Activated naive CD4-positive, alpha-beta T cell treated with anti-CD3 and anti-CD28 coated beads, Interleukin-2, amount 50 U/mL, for 24 hours (primary cell): ENCODE results near the gene ABTB2.
"Not testable (repeated sequence)": the region's sequence is repeated elsewhere in the genome, so short reads cannot be mapped to it uniquely, and the experiment has no call there.

Experiments used
- H3K27ac Mint-ChIP-seq: one replicate; pipeline ENCODE4 v1.8.0; 2021; ENCODE audit warnings: mild to moderate bottlenecking, mixed read lengths
- H3K27me3 Mint-ChIP-seq: one replicate; pipeline ENCODE4 v1.8.0; 2021; ENCODE audit warnings: mixed read lengths
- H3K36me3 Mint-ChIP-seq: one replicate; pipeline ENCODE4 v1.8.0; 2021; ENCODE audit warnings: mixed read lengths
- H3K4me1 Mint-ChIP-seq: one replicate; pipeline ENCODE4 v1.8.0; 2021; ENCODE audit warnings: mixed read lengths
- H3K4me3 Mint-ChIP-seq: one replicate; pipeline ENCODE4 v1.8.0; 2021; ENCODE audit warnings: mild to moderate bottlenecking, mixed read lengths
- H3K9me3 Mint-ChIP-seq: one replicate; pipeline ENCODE4 v1.8.0; 2021; ENCODE audit warnings: mixed read lengths

Gene ABTB2

DNA sequence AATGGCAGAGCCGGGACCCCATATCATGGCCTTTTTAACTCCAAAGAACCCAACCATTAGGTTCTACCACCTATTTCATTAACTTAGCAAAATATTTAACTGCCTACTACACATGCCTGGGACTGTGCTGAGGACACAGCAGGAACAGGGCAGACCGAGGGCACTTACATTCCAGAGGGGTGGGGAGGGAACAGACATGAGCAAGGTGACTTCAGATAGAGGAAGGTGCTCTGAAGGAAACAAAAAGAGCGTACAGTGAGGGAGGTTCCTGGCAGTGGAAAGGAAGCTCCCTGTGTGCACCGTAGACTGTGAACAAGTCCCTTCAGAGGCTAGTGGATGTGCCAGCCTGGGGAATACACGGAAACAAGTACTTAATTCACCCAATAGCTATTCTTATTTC, 169.6 kb downstream of the ABTB2 start:
- Mint-ChIP-seq H3K9me3 (no peaks in the 10 kb centered on the region), H3K27ac (peak overlapping the region; percentile 21), H3K36me3 (no peaks in the 10 kb centered on the region), H3K27me3 (no peaks in the 10 kb centered on the region), H3K4me3 (no peak overlapping the region), H3K4me1 (no peaks in the 10 kb centered on the region)

DNA sequence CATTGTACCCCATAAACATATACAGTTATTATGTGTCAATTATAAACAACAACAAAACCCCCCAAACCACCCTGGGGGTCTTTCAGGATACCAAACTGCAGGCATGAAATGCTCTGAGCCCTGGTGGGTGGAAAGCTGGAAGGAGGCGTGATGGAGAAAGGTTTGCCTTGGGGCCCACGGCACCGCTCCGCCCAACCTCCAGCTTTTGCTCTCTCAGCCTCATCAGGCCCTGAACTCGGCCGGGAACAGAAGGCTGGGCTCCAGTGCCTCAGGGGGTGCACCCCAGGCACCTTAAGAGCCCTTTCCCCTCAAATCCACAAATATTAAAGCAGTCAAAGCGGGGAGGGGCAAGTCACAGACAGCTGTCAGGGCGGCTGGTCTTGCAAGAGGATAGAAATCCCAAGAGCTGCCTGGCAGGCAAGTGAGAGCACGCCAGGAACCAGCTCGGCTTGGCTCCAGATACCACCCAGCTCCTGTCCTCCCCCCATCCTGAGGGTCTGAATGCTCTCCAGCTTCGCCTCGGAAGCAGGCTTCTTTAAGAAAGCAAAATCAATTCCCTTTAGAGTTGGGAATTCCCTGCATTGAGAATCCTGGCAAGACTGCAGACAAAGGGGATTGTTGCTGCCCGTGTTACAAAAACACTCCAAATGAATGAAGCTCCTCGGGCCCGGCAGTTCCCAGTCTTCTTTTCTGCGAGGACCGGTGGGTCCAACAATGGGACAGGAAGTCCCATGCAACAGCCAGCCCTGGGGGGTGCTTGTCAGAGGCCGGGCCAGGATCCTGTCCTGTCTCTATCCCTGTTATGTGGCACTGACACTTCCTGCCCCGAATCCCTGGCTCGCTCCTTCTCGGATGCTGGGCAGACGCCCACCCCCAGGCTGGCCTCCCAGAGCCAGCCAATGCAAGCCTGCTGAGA, 171.6 kb downstream of the ABTB2 start:
- Mint-ChIP-seq H3K9me3 (no peaks in the 10 kb centered on the region), H3K4me1 (peaks cover 3% of the 10 kb centered on the region), H3K27ac (no peak overlapping the region)

GRCh38 chr11:34184505-34185015, 173.2 kb downstream of the ABTB2 start:
- no peak overlapping the region for H3K4me3 Mint-ChIP-seq
- no peak overlapping the region for H3K27ac Mint-ChIP-seq
- H3K9me3 Mint-ChIP-seq, result no peaks in the 10 kb centered on the region
- peaks cover 3% of the 10 kb centered on the region for H3K4me1 Mint-ChIP-seq
- no peaks in the 10 kb centered on the region for H3K27me3 Mint-ChIP-seq
- no peaks in the 10 kb centered on the region for H3K36me3 Mint-ChIP-seq

More for the DNA sequence above, 171.6 kb downstream of the ABTB2 start:
- Mint-ChIP-seq H3K27me3 (no peaks in the 10 kb centered on the region), H3K4me3 (no peak overlapping the region), H3K36me3 (no peaks in the 10 kb centered on the region)

DNA sequence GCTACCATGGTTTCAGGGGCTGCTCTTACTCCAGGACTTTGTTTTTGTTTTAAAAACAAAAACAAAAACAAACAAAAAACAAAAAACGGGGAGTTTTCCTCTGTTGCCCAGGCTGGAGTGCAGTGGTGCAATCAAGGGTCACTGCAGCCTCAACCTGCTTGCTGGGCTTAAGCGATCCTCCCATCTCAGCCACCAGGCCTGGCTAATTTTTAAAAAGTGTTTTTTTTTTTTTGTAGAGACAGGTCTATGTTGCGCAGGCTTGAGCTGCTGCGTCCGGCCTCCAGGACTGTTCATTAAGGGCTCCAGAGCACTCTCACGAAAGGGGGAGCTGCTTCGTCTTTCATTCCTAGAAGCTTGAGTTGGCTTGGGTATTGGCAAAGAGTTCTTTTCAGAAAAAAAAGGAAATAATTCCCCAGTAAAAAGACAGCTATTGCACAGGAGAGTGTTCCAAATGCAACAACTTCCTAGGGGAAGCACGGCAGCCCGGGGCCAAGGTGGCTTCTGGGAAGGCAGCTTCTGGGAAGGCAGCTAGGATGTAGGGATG, 173.9 kb downstream of the ABTB2 start:
- H3K4me3 Mint-ChIP-seq, result no peak overlapping the region
- no peaks in the 10 kb centered on the region for H3K36me3 Mint-ChIP-seq
- H3K4me1 Mint-ChIP-seq, result peaks cover 3% of the 10 kb centered on the region
- H3K27me3 Mint-ChIP-seq, result no peaks in the 10 kb centered on the region
- no peak overlapping the region for H3K27ac Mint-ChIP-seq
- H3K9me3 Mint-ChIP-seq, result no peaks in the 10 kb centered on the region

- Mint-ChIP-seq H3K4me3 (no peak overlapping the region), H3K36me3 (no peaks in the 10 kb centered on the region), H3K27ac (no peak overlapping the region), H3K9me3 (no peaks in the 10 kb centered on the region), H3K4me1 (peaks cover 3% of the 10 kb centered on the region), H3K27me3 (no peaks in the 10 kb centered on the region)
These were observed 174.7 kb downstream of the ABTB2 start for GRCh38 chr11:34182921-34183685.

- Mint-ChIP-seq H3K9me3 (no peaks in the 10 kb centered on the region), H3K4me3 (no peak overlapping the region), H3K27ac (no peak overlapping the region), H3K27me3 (no peaks in the 10 kb centered on the region), H3K36me3 (no peaks in the 10 kb centered on the region), H3K4me1 (peaks cover 3% of the 10 kb centered on the region)
These were observed 175.4 kb downstream of the ABTB2 start for GRCh38 chr11:34182425-34182824.

GRCh38 chr11:34181856-34182405, 175.9 kb downstream of the ABTB2 start:
- no peaks in the 10 kb centered on the region for H3K9me3 Mint-ChIP-seq
- H3K27ac Mint-ChIP-seq, result no peak overlapping the region
- no peaks in the 10 kb centered on the region for H3K27me3 Mint-ChIP-seq
- H3K4me1 Mint-ChIP-seq, result peaks cover 3% of the 10 kb centered on the region
- H3K4me3 Mint-ChIP-seq, result no peak overlapping the region
- H3K36me3 Mint-ChIP-seq, result no peaks in the 10 kb centered on the region

DNA sequence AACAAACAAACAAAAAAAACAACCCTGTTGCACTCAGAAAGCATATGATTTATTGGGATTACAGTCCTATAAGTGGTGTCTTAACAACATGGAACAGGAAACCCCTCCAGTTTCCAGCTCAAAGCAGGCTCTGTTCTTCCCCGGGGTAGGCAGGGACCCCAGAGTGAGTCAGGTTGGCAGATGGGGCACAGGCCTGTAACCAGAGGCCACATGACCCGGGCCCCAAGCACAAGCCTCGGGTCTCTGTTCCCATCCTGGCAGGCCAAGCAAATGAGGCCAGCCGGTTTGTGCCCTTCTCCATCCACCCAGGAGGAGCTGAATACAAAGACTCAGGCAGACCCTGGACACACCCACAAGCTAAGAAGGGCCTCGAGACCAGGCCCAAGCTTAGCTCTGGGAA, 176.6 kb downstream of the ABTB2 start:
- Mint-ChIP-seq H3K27me3 (no peaks in the 10 kb centered on the region), H3K36me3 (no peaks in the 10 kb centered on the region), H3K9me3 (no peaks in the 10 kb centered on the region), H3K4me1 (peaks cover 3% of the 10 kb centered on the region), H3K4me3 (no peak overlapping the region), H3K27ac (no peak overlapping the region)

DNA sequence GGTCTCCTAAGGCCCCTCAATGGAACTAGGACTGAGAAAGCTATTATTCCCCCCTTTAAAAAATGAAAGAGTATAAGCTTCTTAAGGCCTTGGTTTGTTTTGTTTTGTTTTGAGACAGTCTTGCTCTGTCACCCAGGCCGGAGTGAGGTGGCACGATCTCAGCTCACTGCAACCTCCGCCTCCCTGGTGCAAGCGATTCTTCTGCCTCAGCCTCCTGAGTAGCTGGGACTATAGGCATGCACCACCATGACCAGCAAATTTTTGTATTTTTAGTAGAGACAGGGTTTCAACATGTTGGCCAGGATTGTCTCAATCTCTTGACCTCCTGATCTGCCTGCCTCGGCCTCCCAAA, 177.0 kb downstream of the ABTB2 start:
- not testable (repeated sequence) for H3K4me1 Mint-ChIP-seq, H3K36me3 Mint-ChIP-seq, H3K4me3 Mint-ChIP-seq, H3K27ac Mint-ChIP-seq, H3K9me3 Mint-ChIP-seq, H3K27me3 Mint-ChIP-seq

DNA sequence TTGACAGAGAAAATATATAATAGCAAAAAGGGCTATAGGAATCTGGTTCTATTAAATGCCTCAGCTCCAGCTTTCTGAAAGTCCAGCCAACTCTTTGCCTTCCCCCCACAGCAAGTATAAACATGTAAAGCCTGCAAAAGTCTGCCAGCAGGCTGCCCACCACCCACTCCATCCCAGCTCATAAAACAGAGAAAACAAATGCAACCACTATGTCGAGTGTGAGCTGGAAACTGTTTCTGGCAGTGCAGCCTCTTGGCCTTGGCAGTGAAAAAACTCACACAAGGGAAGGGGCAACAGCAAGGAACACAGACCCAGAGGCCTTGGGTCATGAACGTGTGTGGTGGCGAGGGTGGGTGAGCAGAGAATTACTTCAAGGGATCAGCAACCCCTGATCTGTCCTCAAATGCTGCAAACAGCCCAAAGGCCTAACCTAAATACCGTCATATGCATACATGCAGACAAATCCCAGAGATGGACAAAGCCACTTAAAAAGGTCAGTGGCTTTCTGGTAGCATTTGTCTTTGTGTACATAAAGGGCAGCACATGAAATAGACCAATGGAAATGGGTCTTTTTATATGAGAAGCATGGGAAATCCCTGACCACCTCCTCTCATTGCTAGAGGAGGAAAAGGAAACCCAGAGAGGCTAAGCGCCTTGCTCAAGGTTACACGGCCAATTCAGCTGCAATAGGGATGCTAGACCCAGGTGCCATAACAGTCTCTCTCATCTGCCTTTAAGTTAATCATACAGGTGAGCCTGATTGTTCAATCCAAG, 177.6 kb downstream of the ABTB2 start:
- no peaks in the 10 kb centered on the region for H3K9me3 Mint-ChIP-seq
- H3K36me3 Mint-ChIP-seq, result no peaks in the 10 kb centered on the region
- peaks cover 3% of the 10 kb centered on the region for H3K4me1 Mint-ChIP-seq
- H3K27ac Mint-ChIP-seq, result no peak overlapping the region
- no peaks in the 10 kb centered on the region for H3K27me3 Mint-ChIP-seq
- no peak overlapping the region for H3K4me3 Mint-ChIP-seq

- H3K4me3 Mint-ChIP-seq, result no peak overlapping the region
- no peaks in the 10 kb centered on the region for H3K9me3 Mint-ChIP-seq
- no peaks in the 10 kb centered on the region for H3K27me3 Mint-ChIP-seq
- H3K27ac Mint-ChIP-seq, result no peak overlapping the region
- no peaks in the 10 kb centered on the region for H3K36me3 Mint-ChIP-seq
- H3K4me1 Mint-ChIP-seq, result peaks cover 3% of the 10 kb centered on the region
These were observed 178.7 kb downstream of the ABTB2 start for GRCh38 chr11:34179026-34179675.

- no peak overlapping the region for H3K27ac Mint-ChIP-seq
- H3K4me3 Mint-ChIP-seq, result no peak overlapping the region
- H3K4me1 Mint-ChIP-seq, result peaks cover 7% of the 10 kb centered on the region
- H3K9me3 Mint-ChIP-seq, result no peaks in the 10 kb centered on the region
- H3K27me3 Mint-ChIP-seq, result no peaks in the 10 kb centered on the region
- no peaks in the 10 kb centered on the region for H3K36me3 Mint-ChIP-seq
These were observed 179.5 kb downstream of the ABTB2 start for GRCh38 chr11:34178209-34178821.

DNA sequence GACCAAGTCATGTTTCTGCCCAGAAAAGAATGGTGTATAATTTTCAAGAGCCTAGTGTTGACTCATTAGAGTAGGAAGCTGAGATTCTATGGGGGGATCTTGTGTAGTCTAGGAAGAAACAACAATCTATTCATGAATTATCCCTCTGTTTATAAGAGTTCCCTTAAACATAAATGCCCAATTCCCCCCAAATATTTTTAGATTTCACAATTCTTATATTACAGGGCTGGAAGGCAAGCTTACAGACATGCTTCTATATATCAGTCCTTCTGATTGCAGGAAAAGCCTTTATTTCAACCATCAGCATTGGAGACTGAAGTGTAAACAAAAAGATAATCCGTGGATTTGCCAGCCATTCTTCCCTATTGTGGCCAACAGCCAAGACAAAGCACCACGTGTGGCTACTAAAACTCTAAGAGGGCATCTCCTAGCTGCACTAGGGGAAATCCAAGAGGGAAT, 181.0 kb downstream of the ABTB2 start:
- Mint-ChIP-seq H3K4me3 (no peak overlapping the region), H3K9me3 (no peaks in the 10 kb centered on the region), H3K4me1 (peaks cover 5% of the 10 kb centered on the region), H3K36me3 (no peaks in the 10 kb centered on the region), H3K27me3 (no peaks in the 10 kb centered on the region), H3K27ac (no peak overlapping the region)

GRCh38 chr11:34175284-34176019, 182.4 kb downstream of the ABTB2 start:
- Mint-ChIP-seq H3K27ac (no peak overlapping the region), H3K36me3 (no peaks in the 10 kb centered on the region), H3K27me3 (no peaks in the 10 kb centered on the region), H3K4me1 (peaks cover 5% of the 10 kb centered on the region), H3K9me3 (no peaks in the 10 kb centered on the region), H3K4me3 (peak overlapping the region; percentile 42)
